ENCODE measurements around the gene CAMKK1. TPM values are rescaled to one million over a fixed set of nuclear protein-coding genes. Genes with fewer than 3 reads are reported as not detected.

The CAMKK1 gene
- total and polyA plus RNA-seq, 5 donors from 2014 or later = 0.09 to 3.2 (median 0.88) TPM

GRCh38 chr17:3887804-3888203 lies 5.0 kb downstream of the CAMKK1 start:
- Histone ChIP-seq H3K36me3 (ENCODE audit: control insufficient read depth, insufficient read depth, low read length) (no peaks in the 10 kb centered on the region), H3K4me3 (ENCODE audit: low read depth, low read length) (no peak overlapping the region), H3K27ac (ENCODE audit: insufficient read depth, low read length, poor library complexity, severe bottlenecking) (peak overlapping the region; percentile 14), H3K27me3 (ENCODE audit: control insufficient read depth, insufficient read depth, low read length) (no peaks in the 10 kb centered on the region), H3K9me3 (ENCODE audit: control insufficient read depth in 2 of 2, low read length in 2 of 2) (no peaks in the 10 kb centered on the region), H3K4me1 (ENCODE audit: control insufficient read depth, insufficient read depth, low read length, poor library complexity, severe bottlenecking) (peaks cover 33% of the 10 kb centered on the region)
- H3K27me3 Mint-ChIP-seq = peaks cover 4% of the 10 kb centered on the region
- ATAC-seq (ENCODE audit: low read depth in 2 of 2) = no peak
- no peaks in the 10 kb centered on the region for H3K36me3 Mint-ChIP-seq
- H3K27ac Mint-ChIP-seq = peak overlapping the region in 1 of 3 donors; percentile 42
- H3K4me1 Mint-ChIP-seq = peaks cover 0 to 43% (median 29%) of the 10 kb centered on the region in 4 donors
- peak overlapping the region in 2 of 4 donors; percentile 43 to 52 for H3K4me3 Mint-ChIP-seq
- H3K9me3 Mint-ChIP-seq = no peaks in the 10 kb centered on the region
- no peak for DNase-seq

GRCh38 chr17:3887394-3887793 lies 5.5 kb downstream of the CAMKK1 start:
- H3K27ac ChIP-seq (ENCODE audit: insufficient read depth, low read length, poor library complexity, severe bottlenecking) = no peak overlapping the region
- H3K4me3 ChIP-seq (ENCODE audit: low read depth, low read length) = no peak overlapping the region

GRCh38 chr17:3886776-3887175 lies 6.1 kb downstream of the CAMKK1 start:
- Histone ChIP-seq H3K9me3 (ENCODE audit: control insufficient read depth in 2 of 2, low read length in 2 of 2) (no peaks in the 10 kb centered on the region), H3K4me1 (ENCODE audit: control insufficient read depth, insufficient read depth, low read length, poor library complexity, severe bottlenecking) (peaks cover 25% of the 10 kb centered on the region), H3K4me3 (ENCODE audit: low read depth, low read length) (peak overlapping the region; percentile 47), H3K27me3 (ENCODE audit: control insufficient read depth, insufficient read depth, low read length) (no peaks in the 10 kb centered on the region), H3K36me3 (ENCODE audit: control insufficient read depth, insufficient read depth, low read length) (no peaks in the 10 kb centered on the region), H3K27ac (ENCODE audit: insufficient read depth, low read length, poor library complexity, severe bottlenecking) (no peak overlapping the region)
- Mint-ChIP-seq H3K4me1 (peaks cover 0 to 39% (median 28%) of the 10 kb centered on the region in 4 donors), H3K9me3 (no peaks in the 10 kb centered on the region), H3K27ac (peak overlapping the region; percentile 41 to 54 (median 42)), H3K36me3 (no peaks in the 10 kb centered on the region), H3K27me3 (peaks cover 4% of the 10 kb centered on the region), H3K4me3 (peak overlapping the region; percentile 52 to 80 (median 64))
- peak; percentile 58 to 67 for ATAC-seq (ENCODE audit: low read depth in 2 of 2)
- DNase-seq = peak in 1 of 3 donors; percentile 43

More at GRCh38 chr17:3887394-3887793, 5.5 kb downstream of the CAMKK1 start:
- peak overlapping the region; percentile 51 to 82 (median 59) for H3K4me3 Mint-ChIP-seq
- no peaks in the 10 kb centered on the region for H3K9me3 Mint-ChIP-seq
- no peaks in the 10 kb centered on the region for H3K9me3 ChIP-seq (ENCODE audit: control insufficient read depth in 2 of 2, low read length in 2 of 2)
- peak overlapping the region in 2 of 3 donors; percentile 41 to 42 for H3K27ac Mint-ChIP-seq
- H3K4me1 Mint-ChIP-seq = peaks cover 0 to 43% (median 29%) of the 10 kb centered on the region in 4 donors
- ATAC-seq (ENCODE audit: low read depth in 2 of 2) (no peak), DNase-seq (no peak)
- H3K36me3 ChIP-seq (ENCODE audit: control insufficient read depth, insufficient read depth, low read length) = no peaks in the 10 kb centered on the region
- H3K4me1 ChIP-seq (ENCODE audit: control insufficient read depth, insufficient read depth, low read length, poor library complexity, severe bottlenecking) = peaks cover 30% of the 10 kb centered on the region
- H3K27me3 Mint-ChIP-seq = peaks cover 4% of the 10 kb centered on the region
- no peaks in the 10 kb centered on the region for H3K36me3 Mint-ChIP-seq
- no peaks in the 10 kb centered on the region for H3K27me3 ChIP-seq (ENCODE audit: control insufficient read depth, insufficient read depth, low read length)

- Mint-ChIP-seq H3K4me1 (peaks cover 0 to 31% (median 21%) of the 10 kb centered on the region in 4 donors), H3K4me3 (peak overlapping the region in 1 of 4 donors; percentile 79), H3K9me3 (no peaks in the 10 kb centered on the region), H3K36me3 (peaks cover 4% of the 10 kb centered on the region), H3K27me3 (peaks cover 4% of the 10 kb centered on the region), H3K27ac (no peak overlapping the region)
- no peak for DNase-seq
- no peak overlapping the region for H3K27ac ChIP-seq (ENCODE audit: insufficient read depth, low read length, poor library complexity, severe bottlenecking)
- no peak overlapping the region for H3K4me3 ChIP-seq (ENCODE audit: low read depth, low read length)
- no peaks in the 10 kb centered on the region for H3K9me3 ChIP-seq (ENCODE audit: control insufficient read depth in 2 of 2, low read length in 2 of 2)
- no peak for ATAC-seq (ENCODE audit: low read depth in 2 of 2)
- peaks cover 21% of the 10 kb centered on the region for H3K4me1 ChIP-seq (ENCODE audit: control insufficient read depth, insufficient read depth, low read length, poor library complexity, severe bottlenecking)
- H3K36me3 ChIP-seq (ENCODE audit: control insufficient read depth, insufficient read depth, low read length) = no peaks in the 10 kb centered on the region
- no peaks in the 10 kb centered on the region for H3K27me3 ChIP-seq (ENCODE audit: control insufficient read depth, insufficient read depth, low read length)
Observed at GRCh38 chr17:3885970-3886369, 6.9 kb downstream of the CAMKK1 start.

- Mint-ChIP-seq H3K9me3 (no peaks in the 10 kb centered on the region), H3K27me3 (peaks cover 4% of the 10 kb centered on the region), H3K27ac (no peak overlapping the region), H3K36me3 (peaks cover 4% of the 10 kb centered on the region), H3K4me3 (no peak overlapping the region), H3K4me1 (peaks cover 0 to 24% (median 18%) of the 10 kb centered on the region in 4 donors)
- Histone ChIP-seq H3K27me3 (ENCODE audit: control insufficient read depth, insufficient read depth, low read length) (no peaks in the 10 kb centered on the region), H3K4me3 (ENCODE audit: low read depth, low read length) (no peak overlapping the region), H3K9me3 (ENCODE audit: control insufficient read depth in 2 of 2, low read length in 2 of 2) (no peaks in the 10 kb centered on the region), H3K4me1 (ENCODE audit: control insufficient read depth, insufficient read depth, low read length, poor library complexity, severe bottlenecking) (peaks cover 21% of the 10 kb centered on the region), H3K27ac (ENCODE audit: insufficient read depth, low read length, poor library complexity, severe bottlenecking) (no peak overlapping the region), H3K36me3 (ENCODE audit: control insufficient read depth, insufficient read depth, low read length) (no peaks in the 10 kb centered on the region)
- DNase-seq (no peak), ATAC-seq (ENCODE audit: low read depth in 2 of 2) (no peak)
Observed at GRCh38 chr17:3885271-3885670, 7.6 kb downstream of the CAMKK1 start.

- no peak overlapping the region for H3K4me3 Mint-ChIP-seq
- no peak overlapping the region for H3K27ac ChIP-seq (ENCODE audit: insufficient read depth, low read length, poor library complexity, severe bottlenecking)
- no peak for ATAC-seq (ENCODE audit: low read depth in 2 of 2)
- no peak overlapping the region for H3K27ac Mint-ChIP-seq
- peaks cover 21% of the 10 kb centered on the region for H3K4me1 ChIP-seq (ENCODE audit: control insufficient read depth, insufficient read depth, low read length, poor library complexity, severe bottlenecking)
- H3K4me3 ChIP-seq (ENCODE audit: low read depth, low read length) = no peak overlapping the region
- no peaks in the 10 kb centered on the region for H3K9me3 ChIP-seq (ENCODE audit: control insufficient read depth in 2 of 2, low read length in 2 of 2)
- H3K27me3 ChIP-seq (ENCODE audit: control insufficient read depth, insufficient read depth, low read length) = no peaks in the 10 kb centered on the region
- no peaks in the 10 kb centered on the region for H3K36me3 ChIP-seq (ENCODE audit: control insufficient read depth, insufficient read depth, low read length)
- H3K4me1 Mint-ChIP-seq = peaks cover 0 to 25% (median 19%) of the 10 kb centered on the region in 4 donors
- H3K27me3 Mint-ChIP-seq = peaks cover 4% of the 10 kb centered on the region
- no peak for DNase-seq
- peaks cover 12% of the 10 kb centered on the region for H3K36me3 Mint-ChIP-seq
- H3K9me3 Mint-ChIP-seq = no peaks in the 10 kb centered on the region
Observed at GRCh38 chr17:3884188-3884587, 8.7 kb downstream of the CAMKK1 start.

- Histone ChIP-seq H3K4me3 (ENCODE audit: low read depth, low read length) (no peak overlapping the region), H3K27ac (ENCODE audit: insufficient read depth, low read length, poor library complexity, severe bottlenecking) (no peak overlapping the region), H3K36me3 (ENCODE audit: control insufficient read depth, insufficient read depth, low read length) (no peaks in the 10 kb centered on the region), H3K4me1 (ENCODE audit: control insufficient read depth, insufficient read depth, low read length, poor library complexity, severe bottlenecking) (peaks cover 11% of the 10 kb centered on the region), H3K9me3 (ENCODE audit: control insufficient read depth in 2 of 2, low read length in 2 of 2) (no peaks in the 10 kb centered on the region), H3K27me3 (ENCODE audit: control insufficient read depth, insufficient read depth, low read length) (no peaks in the 10 kb centered on the region)
- no peak for ATAC-seq (ENCODE audit: low read depth in 2 of 2)
- Mint-ChIP-seq H3K27ac (no peak overlapping the region), H3K9me3 (no peaks in the 10 kb centered on the region), H3K27me3 (peaks cover 3% of the 10 kb centered on the region), H3K36me3 (peaks cover 13% of the 10 kb centered on the region), H3K4me3 (no peak overlapping the region), H3K4me1 (peaks cover 0 to 17% (median 15%) of the 10 kb centered on the region in 4 donors)
- DNase-seq = no peak
Observed at GRCh38 chr17:3882276-3882675, 10.6 kb downstream of the CAMKK1 start.

- Mint-ChIP-seq H3K4me1 (peaks cover 0 to 4% (median 3%) of the 10 kb centered on the region in 4 donors), H3K27me3 (no peaks in the 10 kb centered on the region), H3K4me3 (no peak overlapping the region), H3K27ac (peak overlapping the region in 1 of 3 donors; percentile 20), H3K36me3 (peaks cover 13% of the 10 kb centered on the region), H3K9me3 (no peaks in the 10 kb centered on the region)
- no peaks in the 10 kb centered on the region for H3K27me3 ChIP-seq (ENCODE audit: control insufficient read depth, insufficient read depth, low read length)
- no peak for DNase-seq
- H3K36me3 ChIP-seq (ENCODE audit: control insufficient read depth, insufficient read depth, low read length) = no peaks in the 10 kb centered on the region
- no peaks in the 10 kb centered on the region for H3K4me1 ChIP-seq (ENCODE audit: control insufficient read depth, insufficient read depth, low read length, poor library complexity, severe bottlenecking)
- no peak for ATAC-seq (ENCODE audit: low read depth in 2 of 2)
- no peak overlapping the region for H3K27ac ChIP-seq (ENCODE audit: insufficient read depth, low read length, poor library complexity, severe bottlenecking)
- H3K9me3 ChIP-seq (ENCODE audit: control insufficient read depth in 2 of 2, low read length in 2 of 2) = no peaks in the 10 kb centered on the region
- H3K4me3 ChIP-seq (ENCODE audit: low read depth, low read length) = no peak overlapping the region
Observed at GRCh38 chr17:3880983-3881382, 11.9 kb downstream of the CAMKK1 start.
